DND-41 (cell line): Measurements from ENCODE around the gene FLT3LG.

Experiments
- ATAC-seq: fragments of 200-7000 bp; cut with Tn5 transposase; 3 replicates; pipeline ENCODE4 v1.9.1; 2021; ENCODE audit warnings: low read depth; ENCODE audit not compliant: insufficient read depth
- DNase-seq: peaks from one replicate; pipeline ENCODE4 v3.0.0-alpha.2; 2020
- H2AFZ ChIP-seq: 2 replicates; pipeline ENCODE4 v1.6.0; 2012; ENCODE audit warnings: low read depth, low read length
- H3K27ac ChIP-seq: 2 replicates; pipeline ENCODE4 v1.5.1; 2012; ENCODE audit warnings: low read length, inconsistent platforms
- H3K27me3 ChIP-seq: fragments of 200-600 bp; sonication (generic); 2 replicates; pipeline ENCODE4 v1.6.0; 2012; ENCODE audit warnings: low read length, mild to moderate bottlenecking, inconsistent platforms; ENCODE audit not compliant: insufficient read depth, poor library complexity
- H3K36me3 ChIP-seq: 2 replicates; pipeline ENCODE4 v1.5.1; 2012; ENCODE audit warnings: low read length, inconsistent platforms; ENCODE audit not compliant: insufficient read depth
- H3K4me1 ChIP-seq: 2 replicates; pipeline ENCODE4 v1.5.1; 2012; ENCODE audit warnings: mild to moderate bottlenecking, low read length; ENCODE audit not compliant: insufficient read depth
- H3K4me2 ChIP-seq: 2 replicates; pipeline ENCODE4 v1.6.0; 2012; ENCODE audit warnings: mild to moderate bottlenecking, moderate library complexity, low read length, inconsistent platforms; ENCODE audit not compliant: insufficient read depth
- H3K4me3 ChIP-seq, 2 experiments: fragments of 200-600 bp in 1 of 2; shearing (Covaris generic) in 1 of 2; 2 replicates each; pipeline ENCODE4 v1.5.1; 2012 to 2016; ENCODE audit warnings: inconsistent platforms in 2 of 2, low read length in 2 of 2, mild to moderate bottlenecking in 2 of 2, low read depth in 1 of 2, moderate library complexity in 1 of 2
- H3K79me2 ChIP-seq: 2 replicates; pipeline ENCODE4 v1.6.0; 2012; ENCODE audit warnings: low read length, inconsistent platforms; ENCODE audit not compliant: insufficient read depth
- H3K9ac ChIP-seq: 2 replicates; pipeline ENCODE4 v1.6.0; 2012; ENCODE audit warnings: low read depth, mild to moderate bottlenecking, inconsistent platforms, low read length, moderate library complexity
- H3K9me3 ChIP-seq: 2 replicates; pipeline ENCODE4 v1.5.1; 2012; ENCODE audit warnings: low read length, moderate library complexity, mild to moderate bottlenecking, inconsistent platforms; ENCODE audit not compliant: insufficient read depth, severe bottlenecking
- H4K20me1 ChIP-seq: 2 replicates; pipeline ENCODE4 v1.6.0; 2012; ENCODE audit warnings: low read length; ENCODE audit not compliant: insufficient read depth
- EZH2 ChIP-seq: IDR thresholded peaks from 3 replicates; pipeline ENCODE4 v1.6.1; 2012; ENCODE audit warnings: borderline replicate concordance, low read depth, mild to moderate bottlenecking, moderate library complexity, low read length, inconsistent platforms; ENCODE audit not compliant: severe bottlenecking
- TF ChIP-seq, protein P1 (sequence below): IDR thresholded peaks from 2 replicates; pipeline ENCODE4 v1.5.1; 2012; ENCODE audit warnings: borderline replicate concordance, low read length, moderate library complexity, mild to moderate bottlenecking; ENCODE audit not compliant: poor library complexity, severe bottlenecking; ENCODE audit errors: extremely low read depth

Gene FLT3LG

DNA sequence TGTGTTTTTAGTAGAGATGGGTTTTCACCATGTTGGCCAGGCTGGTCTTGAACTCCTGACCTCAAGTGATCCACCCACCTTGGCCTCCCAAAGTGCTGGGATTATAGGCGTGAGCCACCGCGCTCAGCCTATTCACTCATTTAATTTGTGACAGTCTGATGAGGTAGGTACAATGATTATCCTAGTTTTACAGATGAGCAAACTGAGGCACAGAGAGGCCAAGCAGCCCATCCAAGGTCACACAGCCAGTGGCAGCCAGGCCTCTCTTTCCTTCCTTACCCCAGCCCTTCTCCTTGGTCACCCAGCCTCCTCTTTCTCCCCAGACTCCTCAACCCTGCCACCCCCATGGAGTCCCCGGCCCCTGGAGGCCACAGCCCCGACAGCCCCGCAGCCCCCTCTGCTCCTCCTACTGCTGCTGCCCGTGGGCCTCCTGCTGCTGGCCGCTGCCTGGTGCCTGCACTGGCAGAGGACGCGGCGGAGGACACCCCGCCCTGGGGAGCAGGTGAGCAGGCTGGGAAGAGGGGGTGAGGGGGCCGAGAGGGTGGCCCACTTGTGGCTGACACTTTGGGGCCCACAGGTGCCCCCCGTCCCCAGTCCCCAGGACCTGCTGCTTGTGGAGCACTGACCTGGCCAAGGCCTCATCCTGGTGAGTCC, 6.1 kb downstream of the FLT3LG start:
- DNase-seq (no peak), ATAC-seq (no peak)
- Histone ChIP-seq H4K20me1 (no peaks in the 10 kb centered on the region), H3K9me3 (no peaks in the 10 kb centered on the region), H3K9ac (no peak overlapping the region), H3K4me3 (no peak overlapping the region), H3K27me3 (no peaks in the 10 kb centered on the region), H3K79me2 (no peaks in the 10 kb centered on the region), H2AFZ (no peak overlapping the region), H3K4me2 (no peak overlapping the region), H3K27ac (peak overlapping the region; percentile 16; the same call in 1 of the 2 replicates), H3K36me3 (no peaks in the 10 kb centered on the region), H3K4me1 (peaks cover under 1% of the 10 kb centered on the region)
- no peak for TF ChIP-seq EZH2
- TF ChIP-seq, protein P1, sequence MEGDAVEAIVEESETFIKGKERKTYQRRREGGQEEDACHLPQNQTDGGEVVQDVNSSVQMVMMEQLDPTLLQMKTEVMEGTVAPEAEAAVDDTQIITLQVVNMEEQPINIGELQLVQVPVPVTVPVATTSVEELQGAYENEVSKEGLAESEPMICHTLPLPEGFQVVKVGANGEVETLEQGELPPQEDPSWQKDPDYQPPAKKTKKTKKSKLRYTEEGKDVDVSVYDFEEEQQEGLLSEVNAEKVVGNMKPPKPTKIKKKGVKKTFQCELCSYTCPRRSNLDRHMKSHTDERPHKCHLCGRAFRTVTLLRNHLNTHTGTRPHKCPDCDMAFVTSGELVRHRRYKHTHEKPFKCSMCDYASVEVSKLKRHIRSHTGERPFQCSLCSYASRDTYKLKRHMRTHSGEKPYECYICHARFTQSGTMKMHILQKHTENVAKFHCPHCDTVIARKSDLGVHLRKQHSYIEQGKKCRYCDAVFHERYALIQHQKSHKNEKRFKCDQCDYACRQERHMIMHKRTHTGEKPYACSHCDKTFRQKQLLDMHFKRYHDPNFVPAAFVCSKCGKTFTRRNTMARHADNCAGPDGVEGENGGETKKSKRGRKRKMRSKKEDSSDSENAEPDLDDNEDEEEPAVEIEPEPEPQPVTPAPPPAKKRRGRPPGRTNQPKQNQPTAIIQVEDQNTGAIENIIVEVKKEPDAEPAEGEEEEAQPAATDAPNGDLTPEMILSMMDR, result no peak

DNA sequence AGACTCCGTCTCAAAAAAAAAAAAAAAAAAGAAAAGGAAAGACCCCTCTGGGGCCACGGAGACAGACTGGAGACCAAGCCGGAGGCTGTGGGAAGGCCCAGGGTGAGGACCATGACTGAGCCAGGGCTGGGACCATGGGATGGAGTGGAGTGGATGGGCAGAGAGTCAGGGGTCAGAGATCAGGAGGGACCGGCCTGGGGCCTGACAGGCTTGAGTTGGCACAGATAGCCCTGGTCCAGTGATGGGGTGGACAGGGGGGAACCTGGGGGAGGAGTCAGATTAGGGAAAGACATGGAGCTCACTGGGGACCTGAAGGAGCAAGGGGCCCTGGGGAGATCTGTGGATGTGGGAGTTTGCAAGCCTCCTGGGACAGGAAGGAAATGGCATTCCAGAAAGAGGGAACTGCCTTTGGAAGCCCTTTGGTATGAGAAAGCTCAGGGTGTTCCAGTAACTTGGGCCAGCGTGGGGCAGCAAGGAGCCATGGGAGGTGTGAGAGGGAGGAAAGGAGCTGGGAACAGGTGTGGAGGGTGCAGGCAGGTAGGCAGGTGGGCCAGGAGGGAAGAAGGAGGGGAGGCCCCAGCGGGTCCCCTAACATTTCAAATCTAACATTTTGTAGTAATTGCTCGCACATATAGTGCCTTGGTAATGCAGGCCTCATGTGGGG, 7.1 kb downstream of the FLT3LG start:
- TF ChIP-seq, protein P1, result no peak
- no peak for TF ChIP-seq EZH2
- no peak overlapping the region for H3K4me2 ChIP-seq
- no peak overlapping the region for H2AFZ ChIP-seq
- no peak for ATAC-seq
- no peak overlapping the region for H3K4me3 ChIP-seq
- H3K27ac ChIP-seq, result no peak overlapping the region
- no peaks in the 10 kb centered on the region for H3K9me3 ChIP-seq
- no peak for DNase-seq
- no peaks in the 10 kb centered on the region for H3K79me2 ChIP-seq
- H4K20me1 ChIP-seq, result no peaks in the 10 kb centered on the region
- H3K36me3 ChIP-seq, result no peaks in the 10 kb centered on the region
- H3K9ac ChIP-seq, result no peak overlapping the region
- H3K4me1 ChIP-seq, result peaks cover 2% of the 10 kb centered on the region
- H3K27me3 ChIP-seq, result no peaks in the 10 kb centered on the region

DNA sequence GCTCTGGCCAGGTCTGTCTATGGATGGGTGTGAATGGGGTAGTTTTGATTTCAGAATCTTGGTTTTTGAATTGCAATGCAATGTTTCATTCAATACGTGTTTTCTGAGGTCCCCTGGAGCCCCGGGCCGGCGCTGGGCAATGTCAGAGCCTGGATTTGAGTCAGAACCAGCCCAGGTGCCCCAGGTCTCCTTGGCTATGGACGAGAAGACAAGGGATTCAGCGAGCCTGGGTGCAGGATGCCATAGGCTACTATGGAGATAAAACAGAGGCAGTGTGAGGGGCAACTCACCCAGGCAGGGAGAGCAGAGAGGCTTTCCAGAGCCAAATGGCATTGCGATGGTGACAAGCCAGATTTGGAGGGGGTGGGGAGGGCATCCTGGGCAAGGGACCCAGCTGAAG, 12.2 kb downstream of the FLT3LG start:
- peak overlapping the region; percentile 81 for H3K27ac ChIP-seq
- peaks cover 38% of the 10 kb centered on the region for H3K36me3 ChIP-seq
- peak overlapping the region; percentile 83; the same call in 1 of the 2 replicates for H2AFZ ChIP-seq
- H3K4me3 ChIP-seq, result peak overlapping the region in 1 of 2 experiments; percentile 55; a peak in 2 of 4 replicates
- H3K79me2 ChIP-seq, result peaks cover 44% of the 10 kb centered on the region
- H3K4me1 ChIP-seq, result peaks cover 37% of the 10 kb centered on the region
- ATAC-seq (no peak), DNase-seq (no peak)
- peak overlapping the region; percentile 64 for H3K4me2 ChIP-seq
- peak overlapping the region; percentile 87 for H3K9ac ChIP-seq
- no peaks in the 10 kb centered on the region for H3K9me3 ChIP-seq
- H4K20me1 ChIP-seq, result peaks cover 36% of the 10 kb centered on the region
- TF ChIP-seq, protein P1, result no peak
- TF ChIP-seq EZH2, result no peak
- no peaks in the 10 kb centered on the region for H3K27me3 ChIP-seq
